ENCODE data around the gene MAP7D3.
"Not testable (repeated sequence)": the region's sequence is repeated elsewhere in the genome, so short reads cannot be mapped to it uniquely, and the experiment has no call there.

Gene MAP7D3

GRCh38 chrX:136176399-136176825, 74.8 kb downstream of the MAP7D3 start:
- no peak for DNase-seq

- DNase-seq = no peak
Observed at GRCh38 chrX:136171420-136171819, 79.8 kb downstream of the MAP7D3 start.

- DNase-seq = no peak
Observed at GRCh38 chrX:136170139-136170800, 80.9 kb downstream of the MAP7D3 start.

- no peak for DNase-seq
Observed at GRCh38 chrX:136168929-136169735, 82.1 kb downstream of the MAP7D3 start.

GRCh38 chrX:136167989-136168388, 83.2 kb downstream of the MAP7D3 start:
- not testable (repeated sequence) for DNase-seq

- DNase-seq = no peak
Observed at GRCh38 chrX:136166221-136166855, 84.9 kb downstream of the MAP7D3 start.

- no peak for DNase-seq
Observed at GRCh38 chrX:136165406-136165805, 85.8 kb downstream of the MAP7D3 start.

GRCh38 chrX:136163689-136164088, 87.5 kb downstream of the MAP7D3 start:
- no peak for DNase-seq
